CD4-positive, alpha-beta T cell (primary cell): ENCODE measurements around the gene MITF. TPM values are rescaled to one million over a fixed set of nuclear protein-coding genes. Genes with fewer than 3 reads are reported as not detected.

Experiments used
- ATAC-seq: fragments of 200-7000 bp; cut with Tn5 transposase; one replicate; pipeline ENCODE4 v1.10.0; 2022; ENCODE audit warnings: mild to moderate bottlenecking; ENCODE audit not compliant: poor library complexity
- CTCF ChIA-PET: fragments of 350-600 bp; sonication (Branson Sonifier 250); formaldehyde crosslinking; loops from one replicate; lab custom pipeline; 2021; ENCODE audit warnings: antibody characterized with exemption, inconsistent platforms; lab: Charles Lee
- POLR2A ChIA-PET: fragments of 350-600 bp; sonication (Branson Sonifier 250); formaldehyde crosslinking; loops from one replicate; lab custom pipeline; 2021; ENCODE audit warnings: antibody characterized with exemption, inconsistent platforms; lab: Charles Lee
- DNase-seq, 14 experiments: peaks; one replicate each; pipeline ENCODE4 v3.0.0-alpha.2; 2013 to 2020; ENCODE audit warnings: mixed read lengths in 2 of 14
- H3K27ac ChIP-seq, 2 donors: one replicate each; pipeline versions ENCODE4 v1.5.1 to v1.7.0; 2013; ENCODE audit warnings: low read length in 2 of 2, low read depth in 1 of 2, mild to moderate bottlenecking in 1 of 2
- H3K27me3 ChIP-seq, 2 experiments: 1 replicate in 1 of 2; 2 replicates in 1 of 2; pipeline versions ENCODE4 v1.6.1 to v1.7.0; 2013; ENCODE audit warnings: low read length in 2 of 2, control low read depth in 1 of 2, mild to moderate bottlenecking in 1 of 2, moderate library complexity in 1 of 2; ENCODE audit not compliant: insufficient read depth in 2 of 2, control insufficient read depth in 1 of 2
- H3K36me3 ChIP-seq: one replicate; pipeline ENCODE4 v1.6.1; 2013; ENCODE audit warnings: low read length, control low read depth; ENCODE audit not compliant: insufficient read depth
- H3K4me1 ChIP-seq: one replicate; pipeline ENCODE4 v1.6.1; 2013; ENCODE audit warnings: low read length, control low read depth; ENCODE audit not compliant: insufficient read depth
- H3K4me3 ChIP-seq: one replicate; pipeline ENCODE4 v1.5.1; 2013; ENCODE audit warnings: mild to moderate bottlenecking, low read length, moderate library complexity
- H3K9me3 ChIP-seq, 2 experiments: 1 replicate in 1 of 2; 2 replicates in 1 of 2; pipeline versions ENCODE4 v1.6.1 to v1.7.0; 2013; ENCODE audit warnings: low read length in 2 of 2, mild to moderate bottlenecking in 2 of 2, control low read depth in 1 of 2, moderate library complexity in 1 of 2; ENCODE audit not compliant: control insufficient read depth in 1 of 2, insufficient read depth in 1 of 2
- H3K27ac Mint-ChIP-seq: one replicate; pipeline ENCODE4 v1.8.0; 2020; ENCODE audit warnings: mixed read lengths
- H3K27me3 Mint-ChIP-seq: one replicate; pipeline ENCODE4 v1.8.0; 2021; ENCODE audit warnings: mixed read lengths
- H3K36me3 Mint-ChIP-seq: one replicate; pipeline ENCODE4 v1.8.0; 2021; ENCODE audit warnings: low read depth, mixed read lengths
- H3K4me1 Mint-ChIP-seq: one replicate; pipeline ENCODE4 v1.8.0; 2021; ENCODE audit warnings: low read depth, mixed read lengths
- H3K4me3 Mint-ChIP-seq: one replicate; pipeline ENCODE4 v1.8.0; 2020; ENCODE audit warnings: mild to moderate bottlenecking, mixed read lengths
- H3K9me3 Mint-ChIP-seq: one replicate; pipeline ENCODE4 v1.8.0; 2020; ENCODE audit warnings: mixed read lengths
- intact Hi-C, 2 experiments: fragments of 100-400 bp; cut with DNase I in 1 of 2; cut with micrococcal nuclease in 1 of 2; formaldehyde crosslinking; loops; one replicate each; pipeline versions ENCODE4 v1.15.1 to v1.9.0; 2023 to 2025; cut with DNase I, micrococcal nuclease
- total RNA-seq, 174 experiments: library from RNA in 2 of 174; stranded (reverse) in 2 of 174; gene quantifications; one replicate each; pipeline ENCODE4 v1.2.3 and lab custom pipeline; 2021 to 2026
- TF ChIP-seq, protein P1 (sequence below): fragments of 200-600 bp; IDR thresholded peaks from one replicate; pipeline ENCODE4 v1.8.0; 2022; ENCODE audit warnings: antibody characterized with exemption, mild to moderate bottlenecking

MITF gene
- total RNA-seq, 2 experiments from 2014 or later = not detected

DNA sequence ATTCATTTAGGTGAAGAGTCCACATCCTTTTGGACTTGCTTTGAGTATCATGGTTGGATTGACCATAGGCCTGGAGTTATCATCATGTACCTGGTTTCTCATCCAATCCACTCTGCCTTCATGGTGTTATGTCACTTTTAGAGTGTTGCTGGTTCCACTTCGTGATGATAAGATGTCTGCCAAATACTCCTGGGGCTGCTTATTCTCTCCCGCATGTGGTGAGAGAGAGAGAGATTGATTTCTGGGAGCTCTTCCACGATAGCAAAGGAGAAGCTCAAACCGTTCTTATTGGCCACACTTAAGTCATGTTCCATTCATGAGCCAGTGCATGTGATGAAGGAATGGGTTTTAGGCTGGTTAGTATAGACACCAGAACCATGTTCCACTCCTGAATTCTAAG, 47.6 kb downstream of the MITF start:
- Mint-ChIP-seq H3K4me3 (no peak overlapping the region), H3K4me1 (no peaks in the 10 kb centered on the region), H3K36me3 (no peaks in the 10 kb centered on the region), H3K27ac (no peak overlapping the region), H3K27me3 (no peaks in the 10 kb centered on the region), H3K9me3 (no peaks in the 10 kb centered on the region)
- no peaks in the 10 kb centered on the region for H3K4me1 ChIP-seq
- H3K36me3 ChIP-seq = no peaks in the 10 kb centered on the region
- ChIA-PET CTCF (no interaction called here), POLR2A (no interaction called here)
- intact Hi-C loops = no loop called here
- no peaks in the 10 kb centered on the region for H3K27me3 ChIP-seq
- DNase-seq (no peak), ATAC-seq (no peak)
- TF ChIP-seq, protein P1, sequence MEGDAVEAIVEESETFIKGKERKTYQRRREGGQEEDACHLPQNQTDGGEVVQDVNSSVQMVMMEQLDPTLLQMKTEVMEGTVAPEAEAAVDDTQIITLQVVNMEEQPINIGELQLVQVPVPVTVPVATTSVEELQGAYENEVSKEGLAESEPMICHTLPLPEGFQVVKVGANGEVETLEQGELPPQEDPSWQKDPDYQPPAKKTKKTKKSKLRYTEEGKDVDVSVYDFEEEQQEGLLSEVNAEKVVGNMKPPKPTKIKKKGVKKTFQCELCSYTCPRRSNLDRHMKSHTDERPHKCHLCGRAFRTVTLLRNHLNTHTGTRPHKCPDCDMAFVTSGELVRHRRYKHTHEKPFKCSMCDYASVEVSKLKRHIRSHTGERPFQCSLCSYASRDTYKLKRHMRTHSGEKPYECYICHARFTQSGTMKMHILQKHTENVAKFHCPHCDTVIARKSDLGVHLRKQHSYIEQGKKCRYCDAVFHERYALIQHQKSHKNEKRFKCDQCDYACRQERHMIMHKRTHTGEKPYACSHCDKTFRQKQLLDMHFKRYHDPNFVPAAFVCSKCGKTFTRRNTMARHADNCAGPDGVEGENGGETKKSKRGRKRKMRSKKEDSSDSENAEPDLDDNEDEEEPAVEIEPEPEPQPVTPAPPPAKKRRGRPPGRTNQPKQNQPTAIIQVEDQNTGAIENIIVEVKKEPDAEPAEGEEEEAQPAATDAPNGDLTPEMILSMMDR = no peak
- no peaks in the 10 kb centered on the region for H3K9me3 ChIP-seq
- no peak overlapping the region for H3K4me3 ChIP-seq
- no peak overlapping the region for H3K27ac ChIP-seq

DNA sequence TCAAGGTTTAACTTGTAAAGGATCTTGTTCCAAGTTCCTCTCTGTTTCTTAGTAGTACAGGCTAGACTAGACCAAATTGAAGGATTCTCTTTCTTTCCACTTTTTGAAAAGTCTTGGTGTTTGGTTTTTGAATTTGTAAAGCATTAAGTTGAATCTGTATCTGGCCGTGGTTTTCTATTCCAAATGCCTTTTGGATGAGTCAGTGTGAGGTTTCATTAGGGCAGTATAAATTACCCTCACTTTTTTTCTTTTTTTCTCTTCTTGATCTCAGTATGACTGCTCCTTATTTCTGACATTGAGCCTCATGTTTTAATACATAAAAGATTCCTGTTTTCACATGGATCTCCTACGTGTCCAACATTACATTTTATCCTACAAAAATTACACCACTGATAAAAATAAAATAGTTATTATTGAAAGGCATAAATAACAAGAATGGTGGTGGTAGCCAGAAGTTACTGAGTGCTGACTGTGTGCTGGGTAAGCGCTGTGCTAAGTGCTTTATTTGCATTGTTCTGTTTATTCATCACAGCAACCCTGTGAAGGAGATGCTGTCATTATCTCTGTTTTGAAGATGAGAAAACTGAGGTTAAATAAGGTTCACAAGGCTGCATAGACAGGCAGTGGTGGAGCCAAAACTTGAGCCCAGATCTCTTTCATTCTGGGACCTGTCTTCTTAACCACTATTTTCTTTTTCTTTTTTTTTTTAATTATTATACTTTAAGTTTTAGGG, 48.3 kb downstream of the MITF start:
- Mint-ChIP-seq H3K9me3 (no peaks in the 10 kb centered on the region), H3K36me3 (no peaks in the 10 kb centered on the region), H3K4me3 (no peak overlapping the region), H3K27ac (no peak overlapping the region), H3K27me3 (no peaks in the 10 kb centered on the region), H3K4me1 (no peaks in the 10 kb centered on the region)
- ChIA-PET CTCF (no interaction called here), POLR2A (no interaction called here)
- no peak overlapping the region for H3K4me3 ChIP-seq
- no peaks in the 10 kb centered on the region for H3K9me3 ChIP-seq
- no peak overlapping the region for H3K27ac ChIP-seq
- no peak for ATAC-seq
- TF ChIP-seq, protein P1 = no peak
- H3K4me1 ChIP-seq = no peaks in the 10 kb centered on the region
- DNase-seq = no peak
- H3K27me3 ChIP-seq = no peaks in the 10 kb centered on the region
- intact Hi-C loops = no loop called here
- no peaks in the 10 kb centered on the region for H3K36me3 ChIP-seq

DNA sequence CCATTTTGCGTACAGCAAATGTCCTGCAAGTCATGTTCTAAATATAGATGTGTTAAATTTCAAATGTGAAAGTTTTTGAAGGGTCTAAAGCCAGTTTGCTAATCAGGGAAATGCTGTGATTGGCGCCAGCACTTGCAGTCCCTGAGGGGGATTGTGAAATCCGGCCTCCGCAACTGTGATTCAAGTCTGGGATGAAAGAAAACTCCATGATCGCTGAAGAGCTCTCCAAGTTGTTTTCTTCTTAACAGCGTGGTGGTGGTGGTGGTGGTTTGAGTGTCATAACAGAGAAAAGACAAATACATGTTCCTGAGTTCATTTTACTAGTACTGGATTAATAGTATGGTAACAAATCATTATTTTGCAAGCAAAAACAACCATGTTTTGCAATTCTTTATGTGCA, 51.8 kb downstream of the MITF start:
- TF ChIP-seq, protein P1 = no peak
- ATAC-seq (no peak), DNase-seq (peak in 1 of 14 experiments; percentile 7)
- CTCF ChIA-PET = no interaction called here
- POLR2A ChIA-PET = no interaction called here
- H3K9me3 ChIP-seq = no peaks in the 10 kb centered on the region
- H3K27ac ChIP-seq = no peak overlapping the region
- H3K9me3 Mint-ChIP-seq = no peaks in the 10 kb centered on the region
- H3K4me3 ChIP-seq = no peak overlapping the region
- H3K27me3 Mint-ChIP-seq = no peaks in the 10 kb centered on the region
- no peaks in the 10 kb centered on the region for H3K4me1 Mint-ChIP-seq
- no peaks in the 10 kb centered on the region for H3K36me3 Mint-ChIP-seq
- no peak overlapping the region for H3K27ac Mint-ChIP-seq
- intact Hi-C loops = no loop called here
- H3K36me3 ChIP-seq = no peaks in the 10 kb centered on the region
- H3K4me3 Mint-ChIP-seq = no peak overlapping the region
- no peaks in the 10 kb centered on the region for H3K4me1 ChIP-seq
- no peaks in the 10 kb centered on the region for H3K27me3 ChIP-seq
